ENCODE measurements around the gene STK32A. TPM values are rescaled to one million over a fixed set of nuclear protein-coding genes. Genes with fewer than 3 reads are reported as not detected.
"Not testable (repeated sequence)": the region's sequence is repeated elsewhere in the genome, so short reads cannot be mapped to it uniquely, and the experiment has no call there.

The STK32A gene
- total RNA-seq, 4 donors from 2014 or later = 0.51 to 2.0 (median 0.97) TPM; not detected in 1

GRCh38 chr5:147349241-147349640 lies 114.4 kb downstream of the STK32A start:
- H3K4me3 ChIP-seq = no peak overlapping the region
- TF ChIP-seq POLR2A (IDR thresholded peaks at IDR 0.05) (no peak), CTCF (IDR thresholded peaks at IDR 0.05) (no peak)
- intact Hi-C loops (cut with DNase I; ENCODE audit: low total_unique reads) = no loop called here
- H3K9me3 ChIP-seq = no peaks in the 10 kb centered on the region
- no peaks in the 10 kb centered on the region for H3K4me1 ChIP-seq
- no peaks in the 10 kb centered on the region for H3K27me3 ChIP-seq
- no peaks in the 10 kb centered on the region for H3K36me3 ChIP-seq
- no peak for DNase-seq
- H3K27ac ChIP-seq = no peak overlapping the region

GRCh38 chr5:147359101-147359500 lies 124.3 kb downstream of the STK32A start:
- Histone ChIP-seq H3K4me1 (no peaks in the 10 kb centered on the region), H3K27ac (no peak overlapping the region), H3K36me3 (no peaks in the 10 kb centered on the region), H3K27me3 (no peaks in the 10 kb centered on the region), H3K4me3 (no peak overlapping the region), H3K9me3 (no peaks in the 10 kb centered on the region)
- intact Hi-C loops (cut with DNase I; ENCODE audit: low total_unique reads) = no loop called here
- no peak for DNase-seq
- TF ChIP-seq CTCF (IDR thresholded peaks at IDR 0.05) (no peak), POLR2A (IDR thresholded peaks at IDR 0.05) (no peak)

- Histone ChIP-seq H3K9me3 (no peaks in the 10 kb centered on the region), H3K27ac (no peak overlapping the region), H3K27me3 (no peaks in the 10 kb centered on the region), H3K4me1 (no peaks in the 10 kb centered on the region), H3K36me3 (no peaks in the 10 kb centered on the region), H3K4me3 (no peak overlapping the region)
- DNase-seq = no peak
- intact Hi-C loops (cut with DNase I; ENCODE audit: low total_unique reads) = no loop called here
- TF ChIP-seq CTCF (IDR thresholded peaks at IDR 0.05) (no peak), POLR2A (IDR thresholded peaks at IDR 0.05) (no peak)
Measured at GRCh38 chr5:147359581-147359980, 124.8 kb downstream of the STK32A start.

- DNase-seq = no peak
- intact Hi-C loops (cut with DNase I; ENCODE audit: low total_unique reads) = no loop called here
- TF ChIP-seq POLR2A (IDR thresholded peaks at IDR 0.05) = no peak
- Histone ChIP-seq H3K27ac (no peak overlapping the region), H3K4me3 (no peak overlapping the region), H3K9me3 (no peaks in the 10 kb centered on the region), H3K4me1 (no peaks in the 10 kb centered on the region), H3K27me3 (no peaks in the 10 kb centered on the region), H3K36me3 (no peaks in the 10 kb centered on the region)
Measured at GRCh38 chr5:147360816-147361215, 126.0 kb downstream of the STK32A start.

GRCh38 chr5:147361441-147362175 lies 126.8 kb downstream of the STK32A start:
- no peaks in the 10 kb centered on the region for H3K9me3 ChIP-seq
- no peak overlapping the region for H3K27ac ChIP-seq
- H3K27me3 ChIP-seq = no peaks in the 10 kb centered on the region
- no peak overlapping the region for H3K4me3 ChIP-seq
- TF ChIP-seq POLR2A (IDR thresholded peaks at IDR 0.05) = no peak
- no peak for TF ChIP-seq CTCF (IDR thresholded peaks at IDR 0.05)
- H3K36me3 ChIP-seq = no peaks in the 10 kb centered on the region
- no peak for DNase-seq
- H3K4me1 ChIP-seq = no peaks in the 10 kb centered on the region
- intact Hi-C loops (cut with DNase I; ENCODE audit: low total_unique reads) = no loop called here

GRCh38 chr5:147367381-147367780 lies 132.6 kb downstream of the STK32A start:
- H3K4me1 ChIP-seq; DNase-seq; H3K27ac ChIP-seq; H3K27me3 ChIP-seq; H3K4me3 ChIP-seq; intact Hi-C loops (cut with DNase I; ENCODE audit: low total_unique reads); H3K9me3 ChIP-seq; H3K36me3 ChIP-seq: not testable (repeated sequence)

Data from uterus (tissue), 4 donors.